Stimulated activated CD8-positive, alpha-beta memory T cell treated with anti-CD3 and anti-CD28 coated beads, Interleukin-15, amount 100 ng/mL, for 1 hour (primary cell): ENCODE data around the gene TTC1.
"Not testable (repeated sequence)": the region's sequence is repeated elsewhere in the genome, so short reads cannot be mapped to it uniquely, and the experiment has no call there.

ENCODE experiments used
- DNase-seq: peaks from one replicate; pipeline ENCODE4 v3.0.0-alpha.2; 2020; ENCODE audit warnings: low read depth

Gene TTC1

DNA sequence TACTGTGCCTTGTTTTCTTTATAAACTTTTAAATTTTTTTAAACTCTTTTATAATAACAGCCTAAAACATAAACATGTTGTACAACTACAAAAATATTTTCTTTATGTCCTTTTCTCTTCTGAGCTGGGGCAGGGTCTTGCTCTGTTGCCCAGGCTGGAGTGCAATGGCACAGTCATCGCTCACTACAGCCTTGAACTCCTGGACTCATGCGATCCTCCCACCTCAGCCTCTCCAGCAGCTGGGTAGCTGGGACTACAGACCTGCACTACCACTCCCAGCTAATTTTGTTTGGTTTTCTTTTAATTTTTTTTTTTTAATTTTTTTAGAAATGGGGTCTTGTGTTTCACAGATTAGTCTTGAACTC is 31.5 kb downstream of the TTC1 start:
- no peak for DNase-seq

- no peak for DNase-seq
Observed at GRCh38 chr5:160042671-160043070, 33.7 kb downstream of the TTC1 start.

DNA sequence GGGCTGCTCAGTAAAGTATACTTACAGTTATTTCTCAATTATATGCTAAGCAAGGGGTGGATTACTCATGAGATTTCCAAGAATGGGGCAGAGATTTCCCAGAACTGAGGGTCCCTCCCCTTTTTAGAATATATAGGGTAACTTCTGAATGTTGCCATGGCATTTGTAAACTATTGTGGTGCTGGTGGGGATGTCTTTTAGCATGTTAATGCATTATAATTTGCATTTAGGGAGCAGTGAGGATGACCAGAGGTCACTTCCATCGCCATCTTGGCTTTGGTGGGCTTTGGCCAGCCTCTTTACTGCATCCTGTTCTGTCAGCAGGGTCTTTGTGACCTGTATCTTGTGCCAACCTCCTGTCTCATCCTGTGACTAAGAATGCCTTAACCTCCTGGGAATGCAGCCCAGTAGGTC is 35.5 kb downstream of the TTC1 start:
- no peak for DNase-seq

GRCh38 chr5:160044967-160045366 is 36.0 kb downstream of the TTC1 start:
- no peak for DNase-seq

DNA sequence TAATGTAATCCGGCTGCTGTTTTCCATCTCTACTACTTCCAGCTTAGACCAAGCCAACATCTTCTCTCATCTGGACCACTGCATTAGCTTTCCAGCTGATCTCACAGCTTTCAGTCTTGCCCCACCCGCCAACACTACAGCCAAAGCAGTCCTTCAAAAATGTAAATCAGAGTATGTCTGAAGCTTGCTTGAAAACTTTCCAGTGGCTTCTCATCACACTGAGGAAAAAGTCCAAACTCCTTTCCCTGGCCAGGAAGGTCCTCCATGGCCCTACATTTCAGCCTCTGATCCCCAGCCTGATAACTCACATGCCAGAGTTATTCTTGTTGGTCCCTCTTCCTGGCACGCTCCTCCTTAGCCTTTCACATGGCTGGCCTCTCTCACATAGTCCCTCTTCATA is 38.5 kb downstream of the TTC1 start:
- DNase-seq, result no peak

- no peak for DNase-seq
Observed at GRCh38 chr5:160048131-160048530, 39.2 kb downstream of the TTC1 start.

- DNase-seq, result no peak
Observed at GRCh38 chr5:160049099-160049498, 40.2 kb downstream of the TTC1 start.

DNA sequence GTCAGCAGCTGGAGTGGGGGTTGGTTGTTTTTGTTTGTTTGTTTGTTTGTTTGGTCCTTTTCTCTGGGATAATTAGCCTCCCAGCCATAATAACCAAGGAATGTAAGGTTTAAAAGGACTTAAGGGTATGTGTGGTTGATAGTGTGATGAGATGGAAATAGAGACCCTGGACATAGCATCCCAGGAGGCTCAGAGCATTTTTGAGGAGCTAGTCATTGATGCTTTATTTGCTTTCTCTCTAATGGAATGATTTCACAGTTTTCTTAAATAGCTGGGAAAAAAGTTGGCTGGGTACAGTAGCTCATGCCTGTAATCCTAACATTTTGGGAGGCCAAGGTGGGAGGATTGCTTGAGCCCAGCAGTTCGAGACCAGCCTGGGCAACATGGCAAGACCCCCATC is 45.1 kb downstream of the TTC1 start:
- DNase-seq, result no peak

DNA sequence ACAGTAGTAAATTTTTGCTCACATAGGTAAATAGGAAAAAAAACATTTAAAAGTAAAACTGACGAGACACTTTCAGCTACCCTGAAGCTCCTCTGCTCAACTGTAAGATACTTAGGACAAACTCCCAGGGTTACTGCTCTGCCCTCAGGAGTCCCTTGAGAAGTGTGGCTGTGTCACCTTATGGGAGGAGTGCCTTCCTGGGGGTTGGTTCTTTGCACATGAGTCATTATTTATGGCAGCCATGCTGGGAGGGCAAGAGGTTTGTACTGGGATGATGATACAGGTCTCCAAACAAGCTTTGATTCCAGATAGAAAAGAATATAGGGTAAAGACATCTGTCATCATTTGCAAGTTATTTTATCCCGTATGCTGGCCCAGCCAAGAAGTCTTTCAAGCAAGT is 45.9 kb downstream of the TTC1 start:
- DNase-seq, result no peak

- no peak for DNase-seq
Observed at GRCh38 chr5:160057256-160057655, 48.3 kb downstream of the TTC1 start.

DNA sequence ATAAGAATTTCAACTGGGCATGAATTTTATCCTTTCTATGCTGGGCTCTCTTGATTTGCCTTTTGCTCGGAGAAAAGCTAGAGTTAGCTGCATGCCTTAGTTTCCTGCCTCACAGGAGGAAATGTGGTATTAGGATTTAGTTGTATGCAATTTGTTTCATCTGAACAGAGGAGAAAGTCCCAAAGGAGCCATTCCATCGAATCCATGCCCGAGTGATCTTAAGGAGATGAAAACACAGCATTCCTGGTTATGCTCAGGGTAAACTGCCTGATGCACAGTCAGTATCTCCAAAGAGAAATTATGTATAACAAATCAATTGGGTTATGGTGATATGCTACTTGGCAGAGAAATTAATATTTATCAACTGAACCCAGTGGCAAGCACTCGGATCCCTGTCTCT is 51.1 kb downstream of the TTC1 start:
- DNase-seq, result no peak

DNA sequence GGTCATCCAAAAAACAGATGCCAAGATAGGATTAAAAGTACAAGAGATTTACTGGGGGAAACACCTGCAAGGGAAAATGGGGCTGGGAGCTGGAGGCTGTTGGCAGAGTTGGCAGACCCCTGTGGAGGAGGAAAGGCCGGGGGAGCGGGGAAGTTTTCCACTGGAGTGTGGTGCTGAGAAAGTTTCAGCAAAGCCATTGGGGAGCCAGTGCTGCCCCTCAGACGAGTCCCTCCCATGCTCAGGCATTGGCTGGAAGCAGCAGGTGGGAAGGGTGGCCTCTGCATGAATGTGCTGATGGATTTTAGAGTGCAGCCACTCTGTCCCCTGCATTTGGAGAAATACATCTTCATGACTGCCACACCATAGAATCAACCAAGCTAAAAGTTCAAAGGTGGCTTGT is 52.8 kb downstream of the TTC1 start:
- no peak for DNase-seq

GRCh38 chr5:160064417-160064810 is 55.5 kb downstream of the TTC1 start:
- no peak for DNase-seq

DNA sequence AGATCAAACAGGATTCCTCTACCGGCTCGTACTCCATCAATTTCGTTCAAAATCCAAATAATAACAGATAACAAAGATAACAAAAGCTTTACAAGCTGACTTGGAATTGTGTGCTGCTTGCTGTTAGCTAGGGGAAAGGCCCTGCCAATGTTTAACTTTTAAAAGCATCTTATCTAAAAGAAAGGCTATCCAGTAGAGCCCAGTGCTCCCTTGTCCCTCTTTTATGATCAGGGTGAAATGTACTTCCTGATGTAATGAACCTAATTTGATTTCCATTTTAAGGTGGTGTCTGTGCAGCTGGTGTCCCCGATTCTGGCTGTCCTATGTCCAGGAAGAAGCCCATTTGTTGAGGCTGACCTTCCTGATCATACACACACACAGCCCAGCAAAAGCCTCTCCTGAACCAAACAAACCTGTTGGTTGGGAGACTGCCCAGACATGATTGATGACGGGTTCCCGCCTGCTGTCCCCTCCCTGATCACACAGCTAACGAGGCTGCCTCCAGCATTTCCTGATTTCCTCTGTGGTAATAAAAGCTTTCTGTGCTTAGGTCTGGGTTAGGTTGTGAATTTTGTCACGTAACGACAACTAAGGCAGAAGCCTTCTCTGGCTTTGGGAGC is 56.2 kb downstream of the TTC1 start:
- DNase-seq, result no peak

- not testable (repeated sequence) for DNase-seq
Observed at GRCh38 chr5:160069120-160069519, 60.2 kb downstream of the TTC1 start.

DNA sequence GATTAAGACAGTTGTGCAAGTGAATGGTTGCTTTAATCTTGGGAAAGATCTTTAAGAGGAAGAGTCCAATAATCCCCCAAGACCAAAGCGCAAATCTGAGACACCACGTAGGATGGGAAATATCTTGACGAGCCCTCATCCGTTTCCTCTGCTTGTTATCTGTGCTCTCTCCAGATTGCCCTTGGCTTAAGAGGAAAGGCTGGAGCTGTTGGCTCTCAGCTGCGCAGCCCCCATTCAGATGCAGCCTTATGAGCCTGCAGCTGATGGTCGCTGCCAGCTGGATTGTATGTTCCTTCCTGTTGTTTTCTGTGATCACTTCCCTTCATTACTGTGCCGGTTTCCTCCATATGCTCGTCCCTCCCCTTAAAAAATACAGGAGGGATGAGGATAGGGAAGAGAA is 62.6 kb downstream of the TTC1 start:
- DNase-seq, result no peak

DNA sequence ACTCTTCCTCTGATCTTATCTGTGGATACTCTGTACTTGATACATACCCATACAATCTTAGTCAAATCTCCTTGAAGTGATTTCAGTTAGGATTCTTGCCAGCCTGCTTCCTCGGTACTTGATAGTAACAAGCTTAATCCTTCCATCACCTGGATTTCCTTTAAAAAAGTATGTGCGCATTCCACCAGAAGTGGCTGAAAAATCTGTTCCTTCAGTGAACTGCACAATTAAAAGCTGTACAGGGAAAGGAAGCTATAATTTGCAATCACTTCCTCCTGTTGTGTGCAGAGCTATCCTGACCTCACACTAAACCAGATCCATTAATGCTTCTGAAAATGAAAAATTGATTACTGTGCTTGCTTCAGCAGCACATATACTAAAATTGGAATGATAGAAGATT is 63.0 kb downstream of the TTC1 start:
- DNase-seq, result no peak

- no peak for DNase-seq
Observed at GRCh38 chr5:160075073-160075472, 66.1 kb downstream of the TTC1 start.

DNA sequence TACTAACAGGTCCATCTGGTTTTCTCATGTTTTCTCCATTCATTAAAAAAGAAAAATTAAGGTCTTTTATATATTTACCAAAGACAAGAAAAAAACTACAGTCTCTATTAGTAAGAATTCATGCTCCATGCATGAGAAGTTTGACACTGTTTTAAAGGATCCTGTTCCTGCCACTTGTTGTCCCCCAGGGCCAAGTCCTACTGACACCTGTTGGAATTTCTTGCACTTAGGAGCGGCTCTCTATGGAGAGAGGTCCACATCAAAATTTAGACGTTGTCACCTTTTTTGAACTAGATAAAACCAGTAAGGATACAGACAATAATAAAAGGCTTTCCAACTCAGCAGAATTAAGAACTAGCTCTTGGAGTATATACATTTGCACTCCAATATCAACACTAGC is 68.1 kb downstream of the TTC1 start:
- no peak for DNase-seq

- DNase-seq, result no peak
Observed at GRCh38 chr5:160079753-160080152, 70.8 kb downstream of the TTC1 start.

GRCh38 chr5:160081495-160081894 is 72.6 kb downstream of the TTC1 start:
- no peak for DNase-seq

DNA sequence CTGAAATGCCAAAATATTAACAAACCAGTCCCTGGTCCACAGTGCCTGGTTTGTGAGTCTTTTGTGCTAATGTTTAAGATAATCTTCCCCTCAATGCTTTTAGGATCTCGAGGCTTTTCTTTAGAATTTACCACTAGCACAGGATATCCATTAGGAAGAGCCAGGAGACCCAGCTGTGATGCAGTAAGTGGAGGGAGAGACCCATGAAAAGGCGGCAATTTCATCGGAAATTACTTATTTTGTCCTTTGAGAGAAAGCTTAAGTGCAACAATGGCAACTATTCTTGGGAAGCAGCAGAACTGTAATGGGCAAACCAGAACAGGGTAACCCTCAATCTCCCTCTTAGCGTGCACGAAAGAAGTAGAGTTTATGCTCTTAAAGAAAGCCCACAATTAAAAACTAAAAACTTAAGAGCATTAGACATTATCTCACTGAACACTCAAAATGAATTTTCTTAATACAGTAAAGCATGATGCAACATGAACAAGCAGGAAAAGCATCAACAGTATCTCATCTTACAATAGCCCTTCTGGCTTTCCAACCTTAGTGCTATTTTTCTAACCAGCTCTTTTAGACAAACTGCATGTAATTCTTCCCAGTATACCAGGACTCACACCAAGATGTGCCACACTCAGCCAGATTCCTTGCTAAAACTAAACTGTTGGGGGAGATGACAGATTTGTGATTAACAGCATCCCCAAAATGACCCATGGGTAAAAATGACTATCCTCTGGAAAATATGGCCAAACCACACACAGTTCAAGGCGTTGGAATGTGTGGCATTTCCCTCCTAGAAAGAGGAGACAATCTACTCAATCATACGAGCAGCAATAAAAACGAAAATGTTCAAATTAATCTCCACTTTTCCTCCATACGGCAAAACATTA is 73.9 kb downstream of the TTC1 start:
- no peak for DNase-seq

DNA sequence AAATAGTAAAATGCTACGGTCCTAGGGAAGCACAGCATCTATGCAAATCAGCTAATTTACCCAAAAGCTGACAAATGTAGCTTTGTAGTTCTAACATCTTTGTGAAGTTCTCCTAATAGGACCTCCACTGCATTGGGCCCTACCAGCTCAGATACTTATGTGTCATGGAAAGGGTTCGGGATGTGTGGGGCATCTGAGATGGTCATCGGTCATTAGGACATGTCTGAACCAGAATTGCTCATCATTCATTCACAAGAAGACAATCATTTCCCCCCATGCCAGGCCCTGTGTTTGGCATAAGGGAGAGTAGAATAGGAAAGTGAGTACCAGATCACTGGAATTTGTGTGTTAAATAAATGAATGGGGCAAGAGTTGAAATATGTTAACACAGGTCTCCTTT is 74.6 kb downstream of the TTC1 start:
- no peak for DNase-seq

- no peak for DNase-seq
Observed at GRCh38 chr5:160084144-160084543, 75.2 kb downstream of the TTC1 start.
